GM20431 (cell line): Measurements from ENCODE around the gene TTC39C.
"Not testable (repeated sequence)": the region's sequence is repeated elsewhere in the genome, so short reads cannot be mapped to it uniquely, and the experiment has no call there.

Experiments used
- in situ Hi-C: fragments of 300-500 bp; cut with MseI, MboI; formaldehyde crosslinking; loops from one replicate; pipeline ENCODE4 v1.15.0; 2020; ENCODE audit warnings: low sequenced_read_pairs; ENCODE audit not compliant: unreplicated experiment

Gene TTC39C

DNA sequence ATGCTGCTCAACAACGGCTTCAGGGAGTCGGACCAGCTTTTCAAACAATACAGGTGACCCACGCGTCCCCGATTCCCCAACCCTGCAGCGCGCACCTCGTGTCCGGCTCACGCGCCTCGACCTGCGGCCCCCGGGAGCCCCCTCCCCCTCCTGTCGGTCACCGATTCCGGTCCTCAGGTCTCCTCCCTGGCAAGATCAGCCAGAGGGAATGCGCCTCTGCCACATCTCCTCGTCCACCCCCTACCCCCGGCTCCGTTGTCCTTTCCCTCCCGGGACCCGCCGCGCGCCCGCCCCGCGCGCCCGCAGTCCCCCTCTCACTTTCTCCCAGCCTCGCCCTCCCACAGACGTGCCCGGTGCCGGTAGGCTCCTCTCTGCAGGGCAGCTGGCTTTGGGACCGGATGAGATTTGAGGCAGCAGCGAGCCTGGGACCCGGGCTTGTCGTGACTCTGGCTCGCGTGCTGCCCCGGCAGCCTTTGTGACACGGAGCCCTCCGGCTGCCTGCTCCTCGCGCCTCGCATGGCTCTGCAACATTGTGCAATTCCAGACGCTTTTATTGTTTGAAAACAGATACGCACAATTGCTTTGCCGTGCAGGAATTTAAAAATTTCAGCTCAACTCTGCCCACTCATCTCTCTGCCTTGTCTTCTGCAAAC, 558 bp downstream of the TTC39C start:
- in situ Hi-C loops = no loop called here

DNA sequence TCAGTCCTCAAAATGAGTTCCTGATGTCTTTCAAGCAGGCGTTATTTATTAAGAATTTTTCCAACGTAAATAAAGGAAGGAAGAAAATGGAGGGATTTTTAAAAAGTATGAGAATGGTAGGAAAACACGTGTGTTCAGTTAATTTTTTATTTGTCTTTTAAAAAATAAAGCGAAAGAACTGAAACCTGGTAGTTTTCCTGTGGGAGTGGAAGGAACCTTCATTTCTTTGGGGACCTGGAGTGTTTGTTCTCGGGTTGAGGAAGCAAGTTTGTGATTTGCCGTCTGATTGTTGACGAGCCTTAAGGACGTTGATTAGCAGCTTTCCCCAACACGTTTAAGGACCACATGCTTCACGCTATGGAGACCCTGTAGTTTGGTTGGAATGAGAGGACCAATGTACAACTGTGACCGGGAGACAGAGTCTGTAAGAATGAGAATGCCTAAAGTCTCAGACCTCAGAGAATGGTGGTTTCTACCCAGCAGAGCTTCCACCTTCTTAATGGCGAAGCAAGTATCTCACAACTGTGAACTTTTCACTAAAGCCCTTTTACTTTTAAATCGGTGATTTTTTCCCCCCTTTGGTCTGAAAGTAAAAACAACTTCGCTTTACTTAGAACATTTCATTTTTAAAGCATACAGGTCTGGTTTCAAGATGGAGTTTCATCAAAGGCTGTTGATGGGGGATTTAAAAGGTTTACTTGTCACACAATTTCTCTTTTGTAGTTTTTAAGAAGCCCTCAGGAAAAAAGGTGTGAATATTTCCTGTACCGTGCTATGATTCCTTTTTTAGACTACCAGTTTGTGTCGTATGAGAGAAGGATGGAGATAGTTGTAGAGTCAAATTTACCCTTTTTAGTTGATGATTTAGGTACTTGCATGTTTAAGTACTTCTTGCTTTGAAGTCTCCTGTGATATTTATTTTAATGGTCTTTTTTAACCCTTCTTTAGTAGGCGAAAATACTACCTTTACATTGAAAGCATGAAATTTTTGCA, 1.4 kb downstream of the TTC39C start:
- in situ Hi-C loops = no loop called here

DNA sequence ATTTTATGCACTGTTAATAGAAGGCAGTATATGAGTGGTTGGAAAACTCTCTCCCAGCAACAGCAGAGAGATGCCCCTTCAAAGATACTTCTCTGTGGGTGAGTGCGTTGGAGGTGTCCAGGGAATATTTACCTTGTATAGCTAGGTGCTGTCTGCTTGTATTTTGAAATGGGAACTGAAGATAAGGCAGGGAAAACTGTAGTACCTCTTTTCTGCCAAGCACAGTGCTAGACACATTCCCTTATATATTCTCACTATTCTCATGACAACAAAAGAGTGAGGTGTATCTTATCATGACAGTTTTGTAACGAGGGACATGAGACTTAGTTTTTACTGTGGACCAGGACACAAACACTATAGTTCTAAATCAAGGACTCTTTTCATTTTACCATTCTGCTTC, 2.1 kb downstream of the TTC39C start:
- in situ Hi-C loops = no loop called here

DNA sequence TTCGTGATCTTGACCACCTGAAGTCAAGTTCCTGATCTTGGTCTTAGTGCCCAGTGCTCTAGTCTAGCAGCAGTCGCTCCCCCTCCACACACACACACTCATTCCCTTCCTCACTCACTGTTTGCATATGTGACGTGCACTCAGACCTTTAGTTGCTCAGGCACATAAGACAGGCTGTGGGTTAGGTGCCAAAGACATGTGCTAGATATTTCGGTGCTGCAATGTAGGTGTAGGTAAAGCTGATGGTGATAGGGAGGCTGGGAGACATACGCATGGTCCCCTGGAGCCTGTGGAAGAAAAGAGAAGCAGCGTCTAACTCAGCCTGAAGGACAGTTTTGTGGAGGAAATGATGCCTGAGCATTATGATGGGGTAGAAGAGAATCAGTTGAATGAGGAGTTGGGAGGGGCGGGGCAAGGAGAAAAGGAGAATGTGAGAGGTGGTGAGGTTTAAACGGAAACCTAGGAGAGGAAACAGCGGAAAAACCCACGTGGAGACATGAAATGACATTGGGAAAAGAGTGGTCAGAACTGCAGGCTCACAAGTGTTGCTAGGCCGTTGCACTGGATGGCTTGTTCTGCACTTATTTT, 3.8 kb downstream of the TTC39C start:
- in situ Hi-C loops = no loop called here

DNA sequence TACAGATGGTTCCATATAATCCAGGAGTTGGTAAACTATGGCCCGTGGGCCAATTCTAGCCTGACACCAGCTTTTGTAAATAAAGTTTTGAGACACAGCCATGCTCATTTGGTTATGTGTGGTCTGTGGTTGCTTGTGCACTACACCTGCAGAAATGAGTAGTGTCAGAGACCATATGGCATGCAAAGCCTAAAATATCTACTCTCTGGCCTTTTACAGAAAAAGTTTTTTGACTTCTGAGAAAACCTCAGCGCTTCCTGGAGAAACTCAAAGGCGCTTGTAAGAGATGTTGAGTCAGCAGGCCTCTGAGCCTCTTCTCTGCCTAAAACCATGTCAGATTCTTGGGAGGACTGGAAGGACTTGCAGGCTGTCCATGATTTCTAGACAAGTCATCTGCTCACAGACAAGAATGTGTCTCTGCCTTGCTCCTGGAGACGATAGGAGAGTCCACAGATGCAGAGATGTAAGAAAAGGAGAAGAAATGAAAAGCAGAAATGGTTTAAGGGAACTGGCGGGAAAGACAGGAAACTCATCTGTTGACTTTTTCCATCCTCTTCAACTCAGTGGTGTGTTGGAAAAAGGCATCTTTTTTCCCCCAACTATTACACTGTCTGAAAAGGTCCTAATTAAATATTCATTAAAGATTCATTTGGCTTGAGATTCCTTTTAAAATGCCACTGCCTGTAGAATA, 5.2 kb downstream of the TTC39C start:
- in situ Hi-C loops = no loop called here

DNA sequence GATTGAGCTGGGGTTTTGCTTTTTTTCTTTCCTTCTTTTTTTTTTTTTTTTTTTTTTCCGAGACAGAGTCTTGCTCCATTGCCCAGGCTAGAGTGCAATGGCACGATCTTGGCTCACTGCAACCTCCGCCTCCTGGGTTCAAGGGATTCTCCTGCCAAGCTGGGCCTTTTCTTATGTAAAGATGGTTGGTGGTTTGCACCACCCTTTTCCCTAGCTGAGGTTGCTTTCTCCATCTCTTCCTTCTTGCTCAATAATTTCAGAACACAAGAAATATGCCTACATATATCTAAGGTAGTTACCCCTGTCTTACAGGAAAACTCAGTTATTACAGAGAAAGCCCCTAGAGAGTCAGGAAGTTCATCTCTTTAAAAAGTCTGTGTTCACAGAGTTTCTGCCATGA, 7.0 kb downstream of the TTC39C start:
- in situ Hi-C loops = no loop called here

DNA sequence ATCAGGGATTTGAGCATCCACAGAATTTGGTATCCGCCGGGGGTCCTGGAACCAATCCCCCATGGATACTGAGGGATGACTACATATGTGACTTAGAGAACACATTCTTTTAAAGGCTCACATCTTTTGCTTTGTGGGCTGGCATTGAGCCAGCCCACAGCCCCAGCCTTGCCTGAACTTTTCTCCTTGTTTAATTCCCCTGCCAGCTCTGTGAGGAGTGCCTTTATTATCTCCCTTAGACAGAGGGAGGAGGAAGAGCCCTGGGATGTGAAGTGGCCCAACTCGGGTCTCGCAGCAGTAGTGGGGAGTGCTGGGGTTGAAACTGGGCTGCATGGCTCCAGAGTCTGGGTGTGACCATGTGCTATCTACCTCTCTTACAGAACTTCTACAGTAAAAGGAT, 7.6 kb downstream of the TTC39C start:
- in situ Hi-C loops = no loop called here

DNA sequence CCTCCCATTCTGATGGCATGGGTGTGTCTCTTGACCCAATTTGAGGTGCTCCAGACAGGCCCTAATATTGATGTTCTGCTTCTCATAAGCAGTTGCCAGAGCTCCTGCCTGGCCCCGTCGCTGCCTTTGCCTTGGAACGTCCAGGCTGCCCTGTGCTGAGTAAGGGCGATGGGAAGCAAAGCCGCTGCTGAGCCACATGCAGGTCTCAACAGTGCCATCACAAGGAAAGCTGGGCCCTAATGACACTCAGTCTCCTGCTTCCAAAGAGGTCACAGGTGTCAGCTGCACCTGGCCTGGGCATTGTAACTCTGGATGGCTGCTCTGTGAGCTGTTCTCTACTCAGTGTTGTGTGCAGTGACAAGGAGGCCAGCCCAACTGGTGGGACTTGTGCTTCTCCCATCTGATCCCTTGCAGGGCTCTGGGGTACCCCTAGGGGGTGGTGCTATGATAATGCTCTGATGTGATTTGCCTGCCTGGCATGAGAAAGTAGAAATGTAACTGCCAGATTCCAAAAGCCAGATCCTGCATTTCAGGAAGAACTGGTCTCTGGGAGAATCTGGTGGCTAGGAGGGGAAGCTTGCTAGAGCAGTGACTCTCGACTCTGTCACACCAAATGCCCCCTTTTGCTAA, 8.7 kb downstream of the TTC39C start:
- in situ Hi-C loops = no loop called here

DNA sequence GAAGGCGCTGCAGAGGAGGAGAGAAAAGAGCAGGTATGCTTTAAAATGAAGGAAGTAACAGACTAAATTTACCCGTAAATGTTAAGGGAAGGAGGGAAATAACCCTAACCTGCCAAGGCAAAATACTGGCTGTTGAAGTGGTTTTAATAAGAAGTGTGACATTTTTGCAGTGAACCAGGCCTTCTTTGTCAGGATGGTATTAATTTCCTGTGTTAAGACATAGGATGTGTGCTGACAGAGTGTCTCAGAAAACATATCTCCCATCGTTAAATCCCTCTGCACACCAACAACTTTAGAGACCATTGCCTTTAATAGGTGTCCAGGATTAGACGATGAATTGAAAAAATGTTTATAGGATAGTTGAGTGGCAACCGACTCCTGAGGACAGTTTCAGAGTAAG, 9.9 kb downstream of the TTC39C start:
- in situ Hi-C loops = no loop called here

DNA sequence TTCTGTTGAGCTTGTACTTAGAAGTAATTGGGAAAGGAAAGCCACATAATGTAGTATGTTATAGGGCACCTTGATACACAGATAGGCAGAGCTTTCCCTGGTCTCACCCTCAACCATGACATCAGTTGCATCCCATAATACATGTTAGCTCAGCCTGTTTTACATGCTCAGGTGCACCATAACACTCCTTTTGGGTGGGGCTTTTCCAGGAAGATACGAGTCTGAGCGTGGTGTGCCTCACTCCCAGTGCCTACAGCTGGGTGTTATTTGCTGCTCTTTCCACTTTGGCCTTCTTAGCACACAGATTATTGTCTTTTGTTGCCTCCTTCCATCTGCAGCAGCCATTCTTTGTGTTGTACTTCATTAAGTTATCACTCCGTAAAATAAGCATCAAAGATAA, 11.9 kb downstream of the TTC39C start:
- in situ Hi-C loops = no loop called here

DNA sequence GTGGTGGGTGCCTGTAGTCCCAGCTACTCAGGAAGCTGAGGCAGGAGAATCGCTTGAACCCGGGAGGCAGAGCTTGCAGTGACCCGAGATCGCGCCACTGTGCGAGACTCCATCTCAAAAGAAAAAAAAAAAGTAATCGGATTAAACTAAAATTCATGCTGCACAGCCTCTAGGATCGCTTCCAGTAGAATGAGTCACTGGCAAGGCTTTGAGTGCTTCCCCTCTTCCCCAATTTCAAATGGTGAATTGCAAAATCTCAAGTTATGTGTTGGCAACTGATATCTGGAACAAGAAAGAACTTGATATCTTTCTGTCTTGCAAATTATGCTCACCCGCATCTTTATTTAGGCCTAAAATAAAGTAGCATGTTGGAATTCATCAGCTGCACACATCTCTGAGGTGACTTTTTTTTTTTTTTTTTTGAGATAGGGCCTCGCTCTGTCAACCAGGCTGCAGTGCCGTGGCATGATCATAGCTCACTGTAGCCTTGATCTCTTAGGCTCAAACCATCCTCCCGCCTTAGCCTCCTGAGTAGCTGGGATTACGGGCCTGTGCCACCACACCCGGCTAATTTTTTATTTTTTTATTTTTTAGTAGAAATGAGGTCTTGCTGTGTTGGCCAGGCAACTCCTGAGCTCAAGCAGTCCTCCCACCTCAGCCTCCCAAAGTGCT, 12.7 kb downstream of the TTC39C start:
- in situ Hi-C loops = no loop called here

DNA sequence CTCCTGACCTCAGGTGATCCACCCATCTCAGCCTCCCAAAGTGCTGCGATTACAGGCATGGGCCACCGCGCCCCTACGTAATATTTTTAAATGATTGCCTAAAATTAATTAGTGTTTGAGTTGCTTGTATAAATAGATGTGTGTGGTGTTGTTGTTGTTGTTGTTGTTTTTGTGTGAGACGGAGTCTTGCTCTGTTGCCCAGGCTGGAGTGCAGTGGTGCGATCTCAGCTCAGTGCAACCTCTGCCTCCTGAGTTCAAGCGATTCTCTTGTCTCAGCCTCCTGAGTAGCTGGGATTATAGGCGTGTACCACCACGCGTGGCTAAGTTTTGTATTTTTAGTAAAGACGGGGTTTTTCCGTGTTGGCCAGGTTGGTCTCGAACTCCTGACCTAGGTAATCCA, 14.4 kb downstream of the TTC39C start:
- in situ Hi-C loops = not testable (repeated sequence)

DNA sequence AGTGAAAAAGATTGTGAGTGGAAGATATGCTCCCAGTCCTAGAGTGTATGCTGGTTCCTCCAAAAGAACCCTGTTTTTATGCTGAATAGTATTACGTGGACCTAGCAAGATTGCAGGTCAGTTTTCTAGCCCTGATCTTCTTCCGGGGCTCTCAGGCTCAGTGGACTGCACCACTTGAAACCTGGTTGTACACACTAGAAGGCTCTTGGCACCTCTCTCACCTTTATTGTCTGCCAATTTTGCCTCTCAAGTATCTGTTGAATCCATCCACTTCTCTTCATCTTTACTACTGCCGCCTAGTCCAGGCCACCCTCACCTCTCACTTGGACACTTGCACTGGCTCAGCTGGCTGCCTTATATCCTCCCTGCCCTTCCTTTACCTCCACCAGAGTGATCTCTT, 16.8 kb downstream of the TTC39C start:
- in situ Hi-C loops = no loop called here

DNA sequence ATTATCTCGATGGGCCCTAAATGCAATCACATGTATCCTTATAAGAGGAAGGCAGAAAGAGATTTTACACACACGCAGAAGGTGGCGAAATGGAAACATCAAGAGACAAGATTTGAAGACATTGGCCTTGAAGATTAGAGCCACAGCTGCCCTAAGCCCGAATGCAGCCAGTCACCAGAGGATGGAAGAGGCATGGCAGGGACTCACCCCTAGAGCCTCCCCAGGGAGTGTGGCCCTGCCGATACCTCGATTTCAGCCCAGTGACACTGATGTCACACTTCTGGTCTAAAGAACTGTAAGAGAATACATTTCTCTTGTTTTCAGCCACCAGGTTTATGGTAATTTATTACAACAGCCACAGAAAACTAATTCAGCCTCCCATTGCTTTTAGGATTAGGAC, 17.4 kb downstream of the TTC39C start:
- in situ Hi-C loops = no loop called here

DNA sequence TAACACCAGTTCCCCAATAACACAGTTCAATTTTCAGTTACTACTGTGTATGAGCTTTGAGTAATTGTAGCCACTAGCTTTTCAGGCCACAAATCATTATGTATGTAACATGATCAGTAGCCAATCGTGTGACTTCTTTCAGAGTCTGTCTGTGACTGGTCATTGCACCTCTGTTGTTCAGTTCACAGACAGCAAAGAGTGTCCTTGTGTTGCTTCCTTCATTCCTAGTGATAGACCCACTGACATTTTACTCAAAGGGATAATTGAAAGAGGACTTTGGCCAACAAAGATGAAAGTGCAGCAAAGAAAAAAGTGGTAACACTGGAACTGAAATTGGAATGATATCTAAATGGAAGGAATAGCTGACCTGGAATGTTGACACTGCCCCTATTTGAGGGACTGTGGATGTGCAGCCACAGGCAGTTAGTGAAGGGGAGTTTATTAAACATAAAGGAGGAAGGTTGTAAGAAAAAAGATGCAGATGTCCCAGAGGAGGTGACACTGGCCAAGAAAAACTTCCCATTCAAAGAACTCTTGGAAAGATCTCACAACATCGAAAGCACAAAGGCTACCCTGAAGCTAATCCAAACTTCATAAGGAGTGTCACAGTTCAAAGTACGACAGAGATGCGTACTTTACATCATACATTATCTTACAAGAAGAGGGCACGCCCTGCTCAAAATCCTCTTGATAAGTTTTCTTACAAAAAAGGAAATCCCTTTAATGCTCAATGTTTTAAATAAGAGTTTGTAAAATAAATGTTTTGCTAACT, 19.3 kb downstream of the TTC39C start:
- in situ Hi-C loops = no loop called here

DNA sequence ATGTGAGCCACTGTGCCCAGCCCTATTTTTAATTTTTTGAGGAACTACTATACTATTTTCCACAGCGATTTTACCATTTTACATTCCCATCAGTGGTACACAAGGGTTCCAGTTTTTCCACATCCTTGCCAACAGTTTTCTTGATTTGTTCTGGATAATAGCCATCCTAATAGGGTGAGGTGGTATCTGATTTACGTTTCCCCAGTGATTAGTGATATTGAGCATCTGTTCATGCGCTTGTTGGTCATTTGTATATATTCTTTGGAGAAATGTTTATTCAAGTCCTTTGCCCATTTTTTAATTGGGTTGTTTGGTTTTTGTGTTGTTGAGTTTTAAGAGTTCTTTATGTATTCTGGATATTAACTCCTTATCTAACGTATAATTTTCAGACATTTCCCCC, 20.8 kb downstream of the TTC39C start:
- in situ Hi-C loops = no loop called here

DNA sequence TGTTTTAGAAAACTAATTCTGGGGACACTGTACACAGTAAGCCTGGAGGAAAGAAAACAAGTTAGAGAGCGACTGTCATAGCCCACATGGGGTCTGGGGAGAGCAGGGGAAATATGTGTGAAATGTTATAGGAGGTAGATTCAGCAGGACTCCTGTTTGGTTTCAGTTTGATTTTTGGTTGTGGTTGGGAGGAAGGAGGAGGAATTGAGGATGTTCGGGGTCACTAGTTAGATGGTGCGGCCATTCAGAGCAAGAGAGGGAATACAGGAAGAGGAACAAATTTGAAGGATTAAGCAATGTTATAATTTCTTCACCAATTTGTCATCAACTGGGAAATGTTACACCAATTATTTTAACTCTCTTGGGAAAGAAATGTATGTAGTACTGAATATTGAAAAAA, 25.1 kb downstream of the TTC39C start:
- in situ Hi-C loops = no loop called here

DNA sequence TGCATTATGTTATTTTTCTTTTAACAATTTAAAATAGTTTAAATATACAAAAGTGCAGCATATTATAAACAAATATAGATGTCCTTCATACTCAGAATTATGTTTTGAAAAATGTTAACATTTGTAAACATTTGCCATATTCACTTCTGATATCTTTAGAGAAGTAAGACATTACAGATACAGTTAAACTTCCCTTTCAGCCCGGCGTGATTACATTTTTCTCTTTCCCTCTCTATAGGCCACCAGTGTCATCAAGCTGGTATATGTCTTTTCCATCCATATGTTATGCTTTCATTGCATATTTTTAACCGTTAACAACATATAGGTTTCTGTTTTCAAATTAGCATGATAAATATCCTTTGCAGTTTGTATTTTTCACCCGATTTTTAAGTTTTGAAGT, 27.1 kb downstream of the TTC39C start:
- in situ Hi-C loops = no loop called here

DNA sequence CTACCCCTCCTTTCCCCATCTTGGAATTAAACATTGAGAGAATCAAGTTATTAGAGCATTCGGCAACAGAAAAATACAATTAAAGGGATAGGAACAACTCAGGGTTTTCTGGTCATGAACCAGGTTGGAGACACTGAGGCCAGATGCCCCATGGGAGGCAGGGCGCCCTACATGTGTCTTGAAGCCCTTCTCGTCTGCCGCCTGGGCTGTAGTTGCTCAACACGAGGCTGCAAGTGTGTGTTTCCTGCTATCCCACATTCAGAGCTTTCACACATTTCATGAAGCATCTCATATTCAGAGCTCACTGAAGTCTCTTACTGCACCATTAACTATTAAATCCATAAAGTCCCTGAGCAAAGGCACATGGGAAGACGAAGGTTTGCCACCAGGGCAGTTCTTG, 28.8 kb downstream of the TTC39C start:
- in situ Hi-C loops = no loop called here
